ENCODE data around the gene ARL6IP6.
"Not testable (repeated sequence)": the region's sequence is repeated elsewhere in the genome, so short reads cannot be mapped to it uniquely, and the experiment has no call there.

ARL6IP6 gene

DNA sequence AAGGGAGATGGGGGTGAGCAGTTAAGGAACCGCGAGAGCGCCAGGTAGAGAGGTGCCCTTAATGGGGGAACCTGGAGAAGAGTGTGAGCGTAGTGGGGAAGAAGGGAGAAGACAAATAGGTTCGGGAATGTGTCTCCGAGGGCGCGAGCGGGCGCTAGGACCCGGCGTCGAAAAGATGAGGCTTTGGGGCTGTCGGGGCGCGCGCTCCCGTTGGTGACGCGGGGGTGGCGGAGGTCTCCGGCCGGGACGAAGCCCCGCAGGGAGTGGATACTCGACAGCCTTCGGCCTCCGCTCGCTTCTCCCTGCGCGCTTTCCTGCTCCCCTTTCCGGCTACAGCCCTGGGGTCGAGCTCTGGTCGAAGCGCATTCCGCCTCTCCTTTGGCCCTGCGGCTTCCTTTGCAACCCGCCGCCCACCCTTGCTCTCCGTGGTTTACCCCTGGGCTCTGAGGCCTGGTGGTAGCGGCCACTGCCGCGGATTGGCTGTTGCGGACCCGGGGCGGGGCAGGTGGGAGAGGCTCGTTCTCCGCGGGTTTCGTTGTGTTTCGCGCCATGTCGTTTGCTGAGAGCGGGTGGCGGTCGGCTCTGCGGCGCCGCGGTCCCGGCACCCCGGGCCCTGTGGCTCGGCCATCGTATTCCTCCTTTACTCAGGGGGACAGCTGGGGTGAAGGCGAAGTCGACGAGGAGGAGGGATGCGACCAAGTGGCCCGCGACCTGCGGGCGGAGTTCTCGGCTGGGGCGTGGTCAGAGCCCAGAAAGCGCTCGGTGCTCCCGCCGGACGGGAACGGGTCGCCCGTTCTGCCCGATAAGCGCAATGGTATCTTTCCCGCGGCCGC is at the start of gene ARL6IP6:
Gene ARL6IP6 (plus strand): TSS at position 545 of the 833 bp plus-strand sequence. CDS start 5 bp downstream, at position 550.
- peak; percentile 91 for DNase-seq

DNA sequence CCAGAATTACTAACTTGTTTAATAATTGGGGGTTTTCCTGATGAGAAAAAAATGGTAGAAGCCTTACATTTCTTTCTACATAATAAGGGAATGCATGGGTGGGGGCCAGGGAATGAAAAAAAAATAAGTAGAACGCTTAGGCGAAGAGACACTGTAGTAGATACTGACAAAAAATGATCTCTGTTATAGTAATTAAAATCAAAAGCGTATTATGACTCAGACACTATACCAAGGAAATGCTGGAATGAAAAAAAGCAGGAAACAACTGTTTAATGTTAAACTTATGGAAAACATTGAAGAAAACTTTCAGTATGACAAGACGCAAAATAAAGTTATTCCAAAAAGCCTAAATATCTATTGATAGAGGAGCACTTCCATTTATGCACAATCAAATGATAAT is 44.1 kb upstream of the ARL6IP6 start:
- no peak for DNase-seq

DNA sequence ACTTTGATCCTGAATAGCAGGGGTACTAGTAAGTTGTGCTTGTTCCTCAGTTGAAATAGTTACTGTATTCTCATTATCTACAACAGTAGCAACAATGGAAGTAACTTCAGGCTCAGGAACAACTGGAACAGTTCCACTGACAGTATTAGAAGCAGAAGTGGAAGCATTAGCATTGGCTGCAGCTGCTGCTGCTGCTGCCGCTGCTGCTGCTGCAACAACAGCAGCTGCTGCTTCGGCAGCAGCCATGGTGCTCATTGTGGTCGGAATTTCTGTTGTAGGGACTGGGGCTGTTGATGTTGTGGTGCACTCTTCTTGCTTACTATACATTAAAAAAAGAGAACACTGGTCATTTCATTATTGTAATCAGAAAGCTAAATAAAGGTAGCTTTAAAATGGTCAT is 42.0 kb upstream of the ARL6IP6 start:
- no peak for DNase-seq

DNA sequence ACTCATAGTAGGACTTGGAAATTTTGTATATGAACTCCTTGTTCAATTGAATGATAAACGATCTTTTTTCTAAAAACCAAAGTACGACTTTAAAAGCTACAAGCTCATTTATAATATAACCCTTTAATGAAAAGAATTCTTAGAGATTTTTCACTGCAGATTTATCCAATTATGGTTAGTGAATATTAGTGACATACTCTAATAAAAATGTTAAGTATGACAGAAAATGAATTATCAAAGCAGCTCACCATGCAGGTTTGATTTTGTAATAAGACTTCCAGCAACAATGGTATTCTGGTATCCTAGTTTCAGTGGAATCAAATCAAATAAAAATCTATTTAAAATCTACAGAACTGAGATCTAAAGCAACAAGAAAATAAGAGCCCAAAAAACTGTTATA is 39.6 kb upstream of the ARL6IP6 start:
- DNase-seq: no peak

DNA sequence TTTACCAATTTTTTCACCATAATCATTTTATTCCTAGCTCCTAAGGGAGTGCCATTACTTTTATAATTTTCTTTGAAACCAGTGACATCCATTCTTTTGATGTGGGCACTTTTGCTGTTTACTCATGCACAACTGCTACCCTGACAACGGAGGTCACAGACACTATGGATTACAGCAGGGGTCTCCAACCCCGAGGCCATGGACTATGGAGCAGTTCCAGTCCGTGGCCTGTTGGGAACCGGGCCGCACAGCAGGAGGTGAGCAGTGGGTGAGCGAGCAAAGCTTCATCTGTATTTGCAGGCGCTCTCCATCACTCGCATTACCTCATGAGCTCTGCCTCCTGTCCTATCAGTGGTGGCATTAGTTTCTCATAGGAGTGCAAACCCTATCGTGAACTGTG is 35.8 kb upstream of the ARL6IP6 start:
- DNase-seq: no peak

DNA sequence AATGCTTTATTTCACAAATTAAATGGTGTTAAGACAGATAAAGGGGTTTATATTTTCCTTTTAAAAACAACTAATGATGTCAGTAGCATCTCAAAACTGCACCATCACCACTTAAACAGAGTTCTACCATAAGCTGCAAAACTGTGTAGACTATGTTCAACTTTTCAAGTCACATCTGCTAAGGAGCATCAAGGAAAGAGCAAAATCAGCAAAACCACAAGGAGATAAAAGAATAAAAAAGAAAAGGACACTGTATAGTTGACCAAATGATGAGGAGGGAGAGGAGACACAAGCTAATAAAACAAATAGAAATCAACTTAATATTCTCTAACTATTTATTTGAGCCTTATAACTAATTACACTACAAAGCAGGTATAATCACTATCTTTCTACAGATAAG is 35.0 kb upstream of the ARL6IP6 start:
- DNase-seq: no peak

DNA sequence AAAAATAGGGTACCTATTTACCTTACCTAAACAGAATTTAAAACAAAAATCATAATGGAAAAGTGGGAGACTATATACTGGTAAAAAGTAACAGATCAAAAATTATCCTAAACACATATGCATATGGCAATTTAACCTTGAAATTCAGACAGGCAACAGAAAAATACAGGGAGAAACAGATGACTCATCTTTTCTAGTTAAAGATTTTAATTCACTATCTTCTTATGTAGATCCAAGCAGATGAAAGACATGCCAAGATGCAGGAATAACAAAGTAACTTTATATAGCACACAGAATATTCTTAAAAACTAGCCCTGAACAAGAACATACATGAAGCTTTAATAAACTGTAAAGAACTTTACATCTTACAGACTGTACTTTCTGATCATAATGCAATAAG is 32.1 kb upstream of the ARL6IP6 start:
- no peak for DNase-seq

DNA sequence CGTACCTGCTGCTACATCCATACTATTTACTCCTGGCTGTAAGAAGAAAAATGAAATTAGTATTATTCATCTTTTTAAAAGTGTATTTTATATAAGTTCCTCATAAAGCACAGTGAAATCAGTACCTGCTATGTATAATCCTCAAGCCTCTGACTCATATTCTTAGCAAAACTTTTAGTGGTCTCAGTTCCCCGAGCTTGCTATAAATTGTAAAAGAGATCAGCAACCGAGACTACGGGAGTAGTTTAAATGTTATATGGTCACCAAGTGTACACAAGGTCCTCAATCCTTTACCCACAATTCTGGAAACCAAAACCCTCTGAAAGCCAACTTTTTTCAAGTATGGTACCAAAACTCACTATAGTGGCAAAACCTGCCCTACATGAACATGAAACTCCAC is 25.4 kb upstream of the ARL6IP6 start:
- no peak for DNase-seq

DNA sequence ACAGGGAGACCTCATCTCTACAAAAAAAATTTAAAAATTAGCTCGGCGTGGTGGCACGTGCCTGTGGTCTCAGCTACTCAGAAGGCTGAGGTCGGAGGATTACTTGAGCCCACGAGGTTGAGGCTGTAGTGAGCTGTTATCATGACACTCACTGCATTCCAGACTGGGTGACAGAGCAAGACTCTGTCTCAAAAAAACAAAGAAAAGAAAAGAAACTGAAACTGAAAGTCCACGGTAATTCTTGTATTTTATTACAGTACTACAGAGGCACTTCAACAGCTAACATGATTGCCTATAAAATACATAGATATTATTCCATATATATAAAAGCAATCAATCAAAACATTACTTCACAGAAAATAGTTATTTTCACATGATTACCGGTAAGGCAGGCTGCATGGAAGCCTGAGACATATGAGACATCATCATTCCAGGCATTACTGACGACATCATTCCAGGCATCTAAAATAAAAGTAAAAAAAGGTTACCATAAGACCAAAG is 24.2 kb upstream of the ARL6IP6 start:
- DNase-seq: no peak

DNA sequence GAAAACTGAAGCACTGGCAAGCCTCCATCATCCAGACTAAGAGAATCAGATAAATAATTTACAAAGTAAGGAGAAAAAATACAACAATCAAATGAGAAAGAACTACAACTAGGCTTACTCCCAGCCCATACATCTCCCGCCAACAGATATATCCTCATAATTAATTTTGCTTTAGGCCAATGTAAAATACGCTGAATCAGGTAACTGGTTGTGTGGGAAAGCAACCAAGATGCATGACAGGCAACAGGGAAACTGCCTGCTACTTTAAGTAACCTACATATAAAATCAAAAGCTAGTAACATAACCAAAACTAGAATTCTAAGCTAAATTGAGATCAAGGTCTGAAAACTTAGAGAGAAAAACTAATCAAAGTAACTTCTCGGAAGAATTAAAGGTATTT is 22.7 kb upstream of the ARL6IP6 start:
- DNase-seq: no peak

DNA sequence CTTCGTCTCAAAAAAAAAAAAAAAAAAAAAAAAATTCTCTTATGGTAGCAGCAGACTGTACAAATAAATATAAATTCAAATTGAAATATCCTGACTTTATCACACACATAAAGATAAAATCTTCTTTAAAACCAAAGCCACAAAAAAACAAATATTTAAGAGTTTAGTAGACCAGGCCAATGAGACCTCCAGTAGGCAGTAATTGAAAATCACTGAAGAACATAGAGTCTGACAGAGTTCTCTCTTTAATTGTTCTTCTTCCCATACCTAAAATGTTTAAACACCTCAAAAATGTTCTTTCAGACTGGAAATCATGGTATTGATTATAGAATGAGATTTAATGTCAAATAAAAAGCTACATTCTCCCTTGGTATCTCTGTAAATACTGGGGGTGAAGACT is 21.9 kb upstream of the ARL6IP6 start:
- no peak for DNase-seq

DNA sequence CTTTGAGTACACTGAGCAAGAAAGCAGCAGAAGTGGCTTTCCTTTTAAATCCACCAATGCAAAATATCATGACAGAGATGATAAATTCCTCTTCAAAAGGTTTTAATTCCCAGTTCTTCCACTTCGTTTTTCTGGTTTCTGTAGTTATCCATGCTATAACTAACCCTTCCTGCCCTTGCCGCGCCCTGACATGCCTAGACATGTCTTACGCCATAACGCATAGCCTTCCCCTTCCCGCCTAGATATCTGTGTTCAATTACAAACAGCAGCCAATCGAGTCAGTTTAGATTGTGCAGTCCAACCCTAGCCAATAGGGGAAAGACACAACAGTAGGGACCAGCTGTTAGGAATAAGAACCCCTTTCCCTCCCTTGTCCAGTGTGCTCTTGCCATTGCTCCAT is 17.2 kb upstream of the ARL6IP6 start:
- no peak for DNase-seq

DNA sequence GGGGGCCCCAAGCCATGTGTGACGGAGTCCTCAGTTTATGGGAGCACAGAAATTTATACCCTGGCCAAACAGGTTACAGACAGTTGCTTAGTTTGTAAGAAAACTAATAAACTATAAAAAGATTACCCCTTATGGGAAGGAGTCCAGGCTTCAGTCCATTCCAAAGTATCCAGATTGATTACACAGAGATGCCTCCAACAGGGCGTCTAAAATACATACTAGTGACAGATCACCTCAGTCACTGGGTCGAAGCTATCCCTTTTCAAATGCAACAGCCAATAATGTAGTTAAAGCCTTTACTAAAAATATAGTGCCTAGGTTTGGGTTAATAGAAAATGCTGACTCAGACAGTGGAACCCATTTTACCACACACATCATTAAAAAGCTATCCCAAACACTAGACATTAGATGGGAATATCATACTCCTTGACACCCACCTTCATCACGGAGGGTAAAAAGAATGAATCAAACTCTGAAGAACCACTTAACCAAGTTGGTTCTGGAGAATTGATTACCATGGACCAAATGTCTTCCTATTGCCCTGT is 11.9 kb upstream of the ARL6IP6 start:
- DNase-seq: no peak

DNA sequence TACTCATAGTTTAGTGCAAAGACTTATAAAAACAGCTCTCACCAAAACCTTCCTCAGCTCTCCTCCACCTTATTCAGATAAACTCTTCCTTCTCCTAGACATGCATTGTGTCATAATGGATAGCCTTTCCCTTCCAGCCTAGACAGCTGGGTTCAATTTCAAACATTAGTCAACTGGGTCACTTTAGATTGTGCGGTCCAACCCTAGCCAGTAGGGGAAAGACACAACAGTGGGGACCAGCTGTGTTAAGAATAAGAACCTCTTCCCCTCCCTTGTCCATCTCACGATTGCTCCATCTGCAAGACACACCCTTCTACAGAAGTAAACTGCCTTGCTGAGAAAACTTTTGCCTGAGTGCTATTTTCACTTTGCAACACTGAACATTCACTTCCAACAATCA is 9.7 kb upstream of the ARL6IP6 start:
- DNase-seq: no peak

DNA sequence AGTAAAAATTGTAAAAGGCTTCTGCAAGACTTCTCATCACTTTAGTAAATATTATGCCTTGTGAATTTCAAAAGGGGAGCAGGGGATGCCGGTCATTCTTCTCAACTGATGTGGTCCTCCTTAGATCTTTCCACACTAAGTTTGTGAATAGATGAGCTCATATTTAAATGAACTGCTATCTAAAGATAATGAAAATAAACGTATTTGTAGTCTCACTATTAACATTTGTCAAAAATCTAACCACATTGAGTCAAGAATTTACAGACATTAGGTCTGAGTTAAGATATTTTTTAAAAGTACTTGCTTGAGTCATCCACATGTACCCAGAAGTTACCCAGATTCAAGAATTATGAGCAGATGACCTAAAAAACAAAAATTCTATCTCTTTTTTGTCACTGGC is 7.7 kb upstream of the ARL6IP6 start:
- no peak for DNase-seq

DNA sequence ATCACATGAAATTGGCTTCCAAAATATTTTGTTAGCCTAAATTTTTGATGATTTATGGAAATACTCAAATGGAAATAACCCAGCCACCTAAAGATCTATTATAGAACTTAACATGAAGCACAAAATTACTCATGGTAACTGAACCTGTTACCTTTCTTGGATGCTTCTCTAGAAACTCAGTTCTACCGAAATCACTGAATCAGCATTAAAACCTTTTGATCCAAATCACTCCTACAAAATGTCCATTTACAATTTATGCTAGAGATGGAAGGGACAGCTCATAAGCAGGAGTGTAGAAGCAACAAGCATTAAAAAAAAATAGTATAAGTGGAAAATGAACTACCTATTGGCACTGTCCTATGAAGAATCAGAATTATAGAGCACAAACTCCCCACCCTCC is 3.3 kb upstream of the ARL6IP6 start:
- no peak for DNase-seq

DNA sequence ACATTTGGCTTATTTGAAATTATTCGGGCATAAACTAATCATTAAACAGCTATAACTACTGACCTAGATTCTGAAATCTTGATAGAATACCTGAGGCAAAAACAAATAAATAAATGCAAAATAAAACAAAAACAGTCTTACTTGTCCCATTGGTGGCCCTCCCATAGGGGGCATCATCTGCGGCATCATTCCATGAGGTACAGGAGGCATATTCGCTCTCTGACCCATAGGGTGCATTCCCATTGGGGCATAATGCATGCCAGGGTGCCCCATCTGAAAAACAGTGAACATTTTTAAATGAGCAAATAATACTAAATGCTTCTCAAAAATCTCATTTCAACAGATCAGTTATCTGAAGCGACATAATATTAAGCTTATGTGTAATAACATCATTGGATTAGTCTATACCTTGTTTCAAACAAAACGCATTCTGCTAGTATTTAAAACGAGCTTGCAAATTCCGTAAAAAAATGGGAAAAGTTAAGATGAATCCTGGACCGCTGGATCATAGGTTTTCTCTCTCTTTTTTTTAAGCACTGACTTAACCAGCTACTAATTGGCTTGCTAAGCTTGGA is 2.5 kb upstream of the ARL6IP6 start:
- peak; percentile 25 for DNase-seq

DNA sequence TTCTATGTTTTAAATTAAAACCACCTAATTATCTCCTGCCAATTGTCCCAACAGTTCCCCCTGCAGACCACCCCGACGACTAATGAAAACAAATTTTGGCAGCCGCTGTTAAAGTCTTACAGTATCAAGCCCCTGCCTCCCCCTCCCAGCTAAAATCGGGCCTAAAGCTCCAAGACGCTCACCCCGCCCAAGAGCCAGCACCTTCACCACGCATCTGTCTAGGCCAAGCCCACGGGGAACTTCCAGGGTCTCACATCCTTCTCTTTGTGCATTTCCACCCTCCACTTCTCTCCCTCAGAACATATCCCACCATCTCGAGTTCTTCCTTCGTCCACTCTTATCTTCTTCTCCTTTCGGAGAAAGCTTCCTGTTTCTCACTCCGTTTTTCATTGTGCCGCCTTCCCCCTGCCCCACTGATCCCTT is 1.6 kb upstream of the ARL6IP6 start:
- no peak for DNase-seq

DNA sequence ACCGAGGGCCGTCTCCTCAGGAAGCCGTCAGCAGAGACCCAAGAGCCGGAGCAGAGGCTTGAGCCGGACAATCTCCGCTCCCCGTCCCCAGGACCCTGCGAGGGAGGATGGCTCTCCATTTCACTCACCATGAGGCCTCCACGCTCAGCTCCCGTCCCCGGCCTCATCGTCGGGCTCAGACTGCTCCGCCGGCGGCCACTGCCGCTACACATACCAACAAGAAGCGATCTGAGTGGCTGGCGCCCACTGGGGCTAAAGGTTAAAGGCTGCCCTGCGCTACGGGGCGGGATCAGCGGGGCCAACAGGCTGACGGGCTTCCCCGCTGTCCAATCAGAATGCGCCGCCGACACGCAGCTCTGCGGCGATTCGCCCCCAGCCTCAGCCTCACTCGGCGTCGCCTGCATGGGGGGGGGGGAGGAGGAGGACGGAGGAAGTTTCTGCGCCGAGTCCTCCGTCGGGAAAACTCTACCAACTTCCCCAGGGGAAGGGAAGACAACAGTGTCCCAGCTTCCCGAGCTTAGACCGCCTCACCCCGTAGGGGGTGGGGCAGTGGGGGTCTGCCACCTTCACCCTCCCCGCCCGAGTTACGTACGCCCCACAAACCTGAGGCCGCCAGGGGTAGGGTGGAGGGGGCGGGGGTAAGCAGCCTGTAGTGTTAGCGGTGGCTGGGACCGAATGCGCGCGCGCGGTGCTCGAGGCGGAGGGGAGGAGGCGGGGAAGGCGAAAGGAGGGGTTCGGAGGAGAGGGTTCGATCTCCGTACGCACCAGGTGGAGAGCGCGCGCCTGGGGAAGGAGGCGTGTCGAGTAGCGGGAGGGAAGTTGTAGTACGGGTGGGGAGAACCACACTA is 968 bp upstream of the ARL6IP6 start, which contains the start of gene PRPF40A:
Gene PRPF40A (minus strand): TSS at position 234 of the 848 bp plus-strand sequence. CDS start 22 bp downstream, at position 212.
- DNase-seq: peak; percentile 96

DNA sequence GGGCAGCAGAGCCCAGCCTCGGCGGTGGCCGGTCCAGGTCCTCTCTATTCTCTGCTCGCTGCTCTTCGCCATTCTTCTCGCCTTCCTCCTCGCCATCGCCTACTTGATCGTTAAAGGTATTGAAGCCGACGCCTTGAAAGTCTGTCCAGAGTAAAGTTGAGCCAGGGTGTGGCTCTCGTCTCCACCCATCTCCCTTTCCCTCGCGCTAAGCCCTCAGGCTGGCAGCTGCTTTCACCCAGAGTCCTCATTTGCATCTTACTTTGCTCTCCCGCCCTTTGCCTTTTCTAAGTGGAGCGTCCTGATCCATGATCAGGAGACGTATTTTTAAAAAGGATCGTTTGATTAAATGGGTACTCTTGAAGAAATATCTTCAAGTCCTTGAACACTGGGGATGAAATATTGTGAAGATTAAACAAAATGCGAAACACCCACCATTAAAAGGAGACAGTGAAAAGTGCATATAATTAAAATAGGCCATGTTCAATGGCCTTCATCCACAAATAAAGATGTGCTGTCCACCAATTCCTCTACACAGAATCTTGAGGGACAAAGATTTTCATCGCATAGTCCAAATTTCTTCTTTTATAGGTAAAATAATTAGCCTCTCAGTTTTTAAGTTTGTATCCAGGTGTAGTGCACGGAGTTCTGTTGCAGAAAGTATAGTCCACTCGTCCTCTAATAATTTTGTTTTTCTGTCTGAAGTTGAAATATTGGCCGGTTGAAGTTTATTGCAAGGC is 657 bp downstream of the ARL6IP6 start:
- peak; percentile 61 for DNase-seq

DNA sequence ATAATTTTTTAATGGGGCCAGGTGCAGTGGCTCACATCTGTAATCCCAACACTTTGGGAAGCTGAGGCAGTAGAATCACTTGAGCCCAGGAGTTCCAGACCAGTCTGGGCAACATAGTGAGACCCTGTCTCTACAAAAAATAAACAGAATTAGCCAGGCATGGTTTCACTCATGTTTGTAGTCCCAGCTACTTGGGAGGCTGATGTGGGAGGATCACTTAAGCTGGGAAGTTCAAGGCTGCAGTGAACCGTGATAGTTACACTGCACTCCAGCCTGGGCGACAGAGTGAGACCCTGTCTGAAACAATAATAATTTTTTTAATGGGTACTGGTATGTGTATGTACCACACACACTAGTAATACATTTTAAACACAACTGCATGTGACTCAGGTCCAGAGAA is 2.4 kb downstream of the ARL6IP6 start:
- no peak for DNase-seq

DNA sequence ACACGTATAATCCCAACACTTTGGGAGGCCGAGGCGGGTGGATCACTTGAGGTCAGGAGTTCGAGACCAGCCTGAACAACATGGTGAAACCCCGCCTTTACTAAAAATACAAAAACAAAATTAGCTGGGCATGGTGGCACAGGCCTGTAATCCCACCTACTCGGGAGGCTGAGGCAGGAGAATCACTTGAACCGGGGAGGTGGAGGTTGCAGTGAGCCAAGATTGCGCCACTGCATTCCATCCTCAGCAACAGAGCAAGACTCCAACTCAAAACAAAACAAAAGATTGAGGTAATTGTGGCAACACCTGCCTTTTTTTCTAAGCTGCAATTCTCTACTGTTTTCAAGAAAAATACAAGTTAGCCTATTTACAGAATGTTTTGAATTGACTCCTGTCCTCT is 4.2 kb downstream of the ARL6IP6 start:
- not testable (repeated sequence) for DNase-seq

Data from NCI-H1436 (cell line).